Mucosa of gallbladder (tissue), 1 donor: ENCODE results near the gene UGGT2. TPM values are rescaled to one million over a fixed set of nuclear protein-coding genes. Genes with fewer than 3 reads are reported as not detected.
"Not testable (repeated sequence)": the region's sequence is repeated elsewhere in the genome, so short reads cannot be mapped to it uniquely, and the experiment has no call there.

ENCODE experiments used
- DNase-seq: peaks from one replicate; pipeline ENCODE4 v3.0.0-alpha.2; 2020; ENCODE audit warnings: low spot score
- total RNA-seq: library from RNA; stranded (reverse); gene quantifications from one replicate; pipeline ENCODE4 v1.2.1, GENCODE V29; 2021
- donor health status: DM: no; HTN: no; CAD: no.

The UGGT2 gene
- total RNA-seq, 1 donor from 2014 or later: 20.2 TPM

DNA sequence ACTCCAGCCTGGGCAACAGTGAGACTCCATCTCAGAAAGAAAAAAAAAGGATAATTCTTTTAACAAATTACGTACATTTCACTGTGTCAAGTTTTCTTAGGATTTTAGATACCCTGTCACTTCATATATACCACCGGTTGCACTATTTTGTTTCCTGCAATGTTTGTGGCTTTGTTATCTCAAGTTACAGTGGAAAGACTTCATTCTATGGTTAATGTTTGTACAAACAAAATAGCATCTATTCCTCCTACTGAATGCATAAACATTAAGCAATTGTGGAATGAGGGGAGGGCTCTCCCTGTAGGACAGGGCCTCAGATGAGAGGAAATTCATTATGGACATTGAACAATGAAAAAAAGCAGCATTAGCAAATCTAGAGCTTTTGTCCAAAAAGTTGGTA, 256.2 kb downstream of the UGGT2 start:
- DNase-seq: no peak

DNA sequence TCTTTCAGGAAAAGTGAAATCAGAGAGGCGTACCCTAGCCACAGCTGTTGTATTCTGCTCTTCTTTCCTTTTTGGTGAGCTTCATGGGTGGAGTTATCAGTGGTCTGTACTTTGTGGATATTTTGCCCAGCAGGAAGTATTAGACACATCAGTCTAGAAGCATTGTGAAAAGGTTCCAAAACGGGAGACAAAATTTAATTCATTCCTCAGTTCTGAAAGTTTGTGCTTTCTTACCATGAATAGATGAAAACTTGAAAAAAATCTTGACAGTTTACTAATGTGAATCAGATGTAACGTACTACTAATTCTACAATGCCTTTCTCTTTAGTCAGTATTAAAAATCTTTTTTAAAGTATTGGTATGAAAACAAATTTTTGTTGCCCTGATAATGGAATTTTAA, 259.4 kb downstream of the UGGT2 start:
- no peak for DNase-seq

DNA sequence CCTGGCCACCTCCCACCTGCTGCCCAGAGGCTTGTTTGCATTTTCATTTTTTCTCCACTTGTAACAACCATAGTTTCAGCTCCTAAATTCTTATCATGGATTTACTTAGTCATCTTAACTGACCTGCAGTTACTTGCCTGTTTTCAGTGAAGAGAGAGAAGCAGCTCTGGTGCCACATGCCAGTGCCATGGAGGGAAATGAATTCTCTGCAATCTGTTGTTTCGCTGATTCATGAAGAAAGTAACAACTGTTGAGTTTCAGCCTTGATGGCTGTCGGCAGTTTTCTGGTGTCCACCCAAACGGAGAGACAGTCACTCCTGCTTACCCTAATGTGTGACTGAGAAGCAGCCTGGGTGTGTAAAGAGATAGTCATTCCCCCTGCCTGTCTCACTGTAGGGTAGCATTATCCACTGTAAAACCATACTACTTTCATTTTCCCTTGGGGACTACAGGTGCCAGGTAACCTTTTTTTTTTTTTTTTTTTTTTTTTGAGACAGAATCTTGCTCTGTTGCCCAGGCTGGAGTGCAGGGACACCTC, 260.1 kb downstream of the UGGT2 start:
- DNase-seq: no peak

DNA sequence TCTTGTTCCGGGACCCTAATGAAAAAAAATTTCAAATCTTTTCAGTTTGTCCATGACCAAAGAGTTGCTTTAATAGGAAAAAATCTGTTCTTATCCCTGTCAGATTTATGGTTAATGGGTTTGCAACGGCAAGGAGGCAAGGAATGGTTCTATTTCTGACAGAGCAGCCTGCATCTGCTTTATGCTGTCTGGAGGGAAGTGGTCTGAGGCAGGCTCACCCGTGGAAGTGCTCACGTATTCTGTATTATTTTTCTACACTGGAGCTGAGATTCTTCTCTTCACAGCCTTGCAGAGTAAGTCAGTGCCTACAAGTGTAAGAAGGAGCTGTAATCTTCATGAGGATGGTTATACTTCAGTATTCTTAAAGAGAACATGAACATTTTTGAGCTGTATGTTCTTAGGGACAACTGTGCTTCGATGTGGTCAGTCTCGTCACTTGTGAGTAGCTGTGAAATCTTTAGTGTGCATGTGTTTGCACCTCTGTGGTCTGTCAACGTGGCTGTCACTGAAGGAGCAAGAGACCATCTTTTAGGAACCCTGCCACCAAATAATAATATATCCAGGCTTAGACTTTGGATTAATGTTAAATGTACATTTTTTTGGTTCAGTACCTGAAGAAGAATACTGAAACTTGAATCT, 262.0 kb downstream of the UGGT2 start:
- no peak for DNase-seq

DNA sequence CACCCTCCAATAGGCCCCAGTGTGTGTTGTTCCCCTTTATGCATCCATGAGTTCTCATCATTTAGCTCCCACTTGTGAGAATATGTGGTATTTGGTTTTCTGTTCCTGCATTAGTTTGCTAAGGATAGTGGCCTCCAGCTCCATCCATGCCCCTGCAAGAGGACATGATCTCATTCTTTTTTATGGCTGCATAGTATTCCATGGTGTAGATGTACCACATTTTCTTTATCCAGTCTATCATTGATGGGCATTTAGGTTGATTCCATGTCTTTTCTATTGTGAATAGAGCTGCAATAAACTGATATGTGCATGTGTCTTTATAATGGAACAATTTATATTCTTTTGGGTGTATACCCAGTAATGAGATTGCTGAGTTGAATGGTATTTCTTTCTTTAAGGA, 263.9 kb downstream of the UGGT2 start:
- DNase-seq: not testable (repeated sequence)

DNA sequence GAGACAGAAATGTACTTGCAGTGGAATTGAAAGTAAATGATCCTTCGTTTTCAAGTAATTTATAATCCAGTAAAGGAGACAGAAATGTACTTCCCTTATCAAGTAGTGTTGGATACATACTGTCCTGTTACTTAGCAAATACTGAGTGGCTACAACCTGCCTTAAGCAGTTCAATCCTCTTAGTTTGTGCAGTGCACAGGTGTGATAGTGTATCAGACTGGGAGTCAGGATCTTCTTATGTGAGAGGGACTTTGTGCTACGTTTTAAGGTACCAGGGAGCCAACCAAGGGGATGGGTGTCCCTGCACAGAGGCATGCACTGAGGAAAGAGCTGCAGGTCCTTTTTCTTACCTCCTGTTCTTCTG, 265.1 kb downstream of the UGGT2 start:
- no peak for DNase-seq

DNA sequence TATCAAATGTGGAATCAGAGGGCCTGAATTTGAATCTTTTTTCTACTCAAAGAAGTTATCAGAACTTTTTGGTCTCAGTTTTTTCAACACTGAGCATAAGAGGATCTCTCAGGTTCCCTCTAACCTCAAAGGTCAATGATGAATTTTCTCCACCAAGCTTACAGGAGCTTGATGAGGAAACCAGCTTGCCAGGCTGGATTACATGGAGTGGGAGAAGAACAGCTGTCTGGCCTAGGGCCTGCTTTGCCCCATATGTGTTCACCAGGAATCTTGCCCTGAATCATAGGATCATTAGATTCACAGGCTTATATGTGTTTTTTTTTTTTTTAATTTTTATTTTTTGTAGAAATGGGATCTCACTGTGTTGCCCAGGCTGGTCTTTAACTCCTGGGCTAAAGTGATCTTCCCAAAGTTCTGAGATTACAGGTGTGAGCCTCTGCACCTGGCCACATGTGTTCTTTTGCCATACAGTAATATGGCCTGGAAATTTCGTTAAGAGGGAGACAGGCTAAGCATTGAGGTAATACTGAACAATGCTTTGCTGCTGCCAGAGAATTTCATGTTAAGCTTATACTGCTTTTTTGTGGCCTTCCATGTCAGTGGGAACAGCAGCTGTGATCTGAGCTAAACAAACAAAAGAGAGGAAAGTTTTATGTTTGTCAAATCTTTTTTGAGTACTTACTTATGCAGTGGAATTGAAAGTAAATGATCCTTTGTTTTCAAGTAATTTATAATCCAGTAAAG, 265.7 kb downstream of the UGGT2 start:
- no peak for DNase-seq

DNA sequence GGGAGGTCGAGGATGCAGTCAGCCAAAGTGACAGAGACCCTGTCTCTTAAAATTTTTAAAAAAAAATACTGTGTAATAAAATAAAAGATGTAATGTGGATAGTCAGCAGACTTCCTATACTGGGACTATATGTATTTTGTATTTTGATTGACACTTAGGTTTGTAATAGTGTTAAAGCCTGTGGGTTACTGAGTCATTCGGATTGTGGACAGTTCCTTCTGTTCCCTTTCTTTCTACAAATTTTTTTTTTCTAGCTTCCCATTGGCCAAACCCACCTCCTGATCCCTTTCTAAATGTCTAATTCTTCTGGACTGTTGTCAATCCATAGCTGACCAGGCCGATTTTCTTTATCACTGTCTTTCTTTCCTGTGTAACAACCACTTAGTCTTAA, 268.3 kb downstream of the UGGT2 start:
- no peak for DNase-seq

DNA sequence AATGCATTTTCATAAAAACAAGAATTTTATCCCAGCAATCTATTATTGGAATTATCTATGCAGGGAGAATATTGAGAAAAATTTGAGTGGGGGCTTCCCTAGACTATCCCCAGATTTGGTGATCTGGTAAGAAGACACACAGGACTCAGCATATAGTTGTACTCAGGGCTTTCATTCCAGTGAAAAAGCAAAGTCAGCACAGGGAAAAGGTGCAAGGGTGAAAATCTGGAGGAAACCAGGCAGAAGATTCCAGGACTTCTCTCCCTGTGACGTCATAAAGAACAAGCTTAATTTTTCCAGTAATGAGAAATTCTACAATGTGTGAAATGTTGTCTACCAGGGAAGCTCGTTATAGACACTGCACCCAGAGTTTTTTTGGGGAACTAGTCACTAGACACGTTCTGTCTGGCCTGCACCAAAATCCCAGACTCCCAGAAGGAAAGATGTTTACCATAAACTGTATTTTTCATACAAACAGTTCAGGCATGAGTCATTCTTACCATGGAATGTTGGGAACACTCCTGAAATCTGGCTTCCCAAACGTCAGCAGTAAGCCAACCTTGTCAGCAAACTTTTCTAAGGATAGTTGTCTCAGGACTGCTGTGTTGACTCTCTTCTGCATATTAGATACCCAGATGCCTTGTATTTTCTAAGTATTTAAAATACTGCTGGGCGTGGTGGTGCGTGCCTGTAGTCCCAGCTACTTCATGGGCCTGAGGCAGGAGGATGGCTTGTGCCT, 268.9 kb downstream of the UGGT2 start:
- no peak for DNase-seq

DNA sequence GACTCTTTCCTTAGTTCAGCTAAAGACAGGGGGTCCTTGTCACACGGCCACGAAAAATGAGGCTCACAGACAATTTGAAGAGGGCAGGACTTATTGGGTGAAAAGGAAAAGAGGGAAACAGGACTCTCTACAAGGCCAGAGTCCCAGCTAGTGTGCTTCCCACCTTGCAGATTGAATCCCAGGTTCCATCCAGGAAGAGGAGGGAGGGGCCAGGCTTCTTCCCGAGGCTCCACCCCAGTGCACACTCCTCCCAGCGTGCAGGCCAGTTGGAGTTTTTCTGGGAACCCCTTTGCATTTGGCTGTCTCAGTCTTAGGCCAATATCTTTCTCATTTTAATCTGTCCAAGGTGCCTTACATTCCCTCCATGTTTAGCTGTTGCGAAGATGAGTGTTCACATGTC, 269.5 kb downstream of the UGGT2 start:
- no peak for DNase-seq

DNA sequence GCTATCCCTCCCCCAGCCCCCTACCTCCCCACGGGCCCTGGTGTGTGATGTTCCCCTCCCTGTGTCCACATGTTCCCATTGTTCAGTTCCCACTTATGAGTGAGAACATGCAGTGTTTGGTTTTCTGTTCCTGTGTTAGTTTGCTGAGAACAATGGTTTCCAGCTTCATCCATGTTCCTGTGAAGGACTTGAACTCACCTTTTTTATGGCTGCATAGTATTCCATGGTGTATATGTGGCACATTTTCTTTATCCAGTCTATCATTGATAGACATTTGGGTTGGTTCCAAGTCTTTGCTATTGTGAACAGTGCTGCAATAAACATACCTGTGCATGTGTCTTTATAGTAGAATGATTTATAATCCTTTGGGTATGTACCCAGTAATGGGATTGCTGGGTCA, 271.3 kb downstream of the UGGT2 start:
- DNase-seq: not testable (repeated sequence)

DNA sequence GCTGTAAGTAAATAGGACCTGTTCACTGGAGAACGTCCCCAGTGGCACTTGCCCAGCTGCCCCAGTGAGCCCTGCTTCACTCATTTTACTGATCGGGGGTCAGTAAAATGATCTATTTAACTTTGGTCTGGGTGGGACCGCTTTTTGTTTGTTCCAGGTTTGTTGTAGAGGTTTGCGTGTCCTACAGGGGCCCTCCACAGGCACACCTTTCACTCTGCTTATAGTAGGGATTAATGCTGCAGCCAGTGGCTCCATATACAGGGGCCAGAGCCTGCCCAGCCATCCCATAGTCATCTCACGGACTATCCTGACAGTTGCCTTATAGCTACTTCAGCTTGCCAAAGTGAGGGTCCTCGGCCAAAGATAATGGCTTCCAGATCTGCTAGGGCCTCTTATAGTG, 272.2 kb downstream of the UGGT2 start:
- DNase-seq: no peak

DNA sequence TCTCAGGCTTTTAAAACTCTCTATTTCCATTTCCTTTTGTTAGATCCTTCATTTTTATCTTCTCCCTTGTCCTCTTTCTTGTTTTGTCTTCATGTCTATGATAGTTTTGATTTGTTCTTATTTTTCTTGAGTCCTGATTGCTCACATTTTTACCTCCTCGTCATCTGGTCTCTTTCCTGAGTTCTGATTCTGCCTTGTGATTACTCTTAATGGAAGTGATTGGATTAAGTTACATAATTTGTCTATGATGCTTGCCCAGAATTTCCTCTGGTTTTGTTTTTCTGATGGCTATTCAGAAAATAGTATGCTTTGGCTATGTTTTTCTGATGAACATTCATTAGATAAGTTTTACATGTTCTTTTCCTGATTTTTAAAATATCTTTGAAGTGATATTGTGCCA, 273.7 kb downstream of the UGGT2 start:
- no peak for DNase-seq

DNA sequence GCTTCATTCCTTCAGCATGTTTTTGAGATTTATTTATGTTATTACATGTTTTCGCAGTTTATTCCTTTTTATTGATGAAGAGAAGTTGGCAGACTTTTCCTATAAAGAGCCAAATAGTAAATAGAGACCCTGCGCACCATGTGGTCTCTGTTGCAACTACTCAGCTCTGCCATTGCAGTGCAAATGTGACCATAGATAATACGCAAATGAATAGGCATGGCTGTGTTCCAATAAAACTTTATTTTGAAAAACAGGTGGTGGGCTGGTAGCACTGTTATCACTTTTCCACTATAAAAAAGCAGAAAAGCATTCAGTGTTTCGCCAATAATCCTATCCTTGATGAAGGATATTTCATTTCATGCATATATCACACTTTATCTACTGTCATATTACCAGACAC, 281.3 kb downstream of the UGGT2 start:
- DNase-seq: no peak

DNA sequence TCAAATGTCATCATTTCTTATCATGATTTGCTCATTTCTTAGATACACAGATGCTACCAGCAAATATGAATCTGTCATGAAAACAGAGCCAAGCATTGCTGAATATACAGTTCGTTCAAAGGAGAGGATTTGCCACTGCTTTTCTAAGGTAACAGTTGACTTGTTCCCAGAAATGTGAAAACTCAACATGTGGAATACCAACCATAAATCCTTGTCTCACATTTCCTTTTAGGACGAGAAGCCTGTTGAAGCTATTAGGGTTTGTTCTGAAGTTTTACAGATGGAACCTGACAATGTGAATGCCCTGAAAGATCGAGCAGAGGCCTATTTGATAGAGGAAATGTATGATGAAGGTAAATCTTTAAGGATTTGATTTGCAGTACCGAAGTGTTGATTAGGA, 289.6 kb downstream of the UGGT2 start:
- DNase-seq: no peak

DNA sequence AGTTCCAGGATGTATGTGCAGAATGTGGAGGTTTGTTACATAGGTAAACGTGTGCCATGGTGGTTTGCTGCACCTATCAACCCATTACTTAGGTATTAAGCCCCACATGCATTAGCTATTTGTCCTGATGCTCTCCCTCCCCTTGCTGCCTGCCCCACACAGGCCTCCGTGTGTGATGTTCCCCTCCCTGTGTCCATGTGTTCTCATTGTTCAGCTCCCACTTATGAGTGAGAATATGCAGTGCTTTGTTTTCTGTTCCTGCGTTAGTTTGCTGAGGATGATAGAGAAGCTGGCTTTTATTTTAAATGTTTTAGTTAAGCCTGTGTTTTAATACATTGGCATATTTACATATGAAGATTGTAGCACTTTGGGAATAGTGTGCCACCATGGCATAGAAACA, 290.6 kb downstream of the UGGT2 start:
- not testable (repeated sequence) for DNase-seq

DNA sequence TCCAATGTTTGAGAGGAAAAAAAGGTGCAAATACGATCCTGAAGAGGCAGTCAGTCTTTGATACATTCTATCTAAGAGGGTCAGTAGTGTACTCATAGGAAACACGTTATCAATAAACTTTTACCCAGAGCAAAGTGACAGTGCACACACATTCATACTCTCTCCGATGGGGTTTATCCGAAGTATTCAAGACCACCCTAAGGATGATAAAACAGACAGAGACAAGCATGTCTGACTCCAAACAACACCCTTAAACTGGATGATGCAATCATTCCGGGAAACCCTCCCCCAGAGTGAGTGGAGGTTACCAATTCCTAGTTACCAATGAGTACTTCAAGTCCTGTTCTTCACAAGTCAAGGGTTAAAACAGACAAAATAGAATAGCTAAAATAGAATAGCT, 297.1 kb downstream of the UGGT2 start:
- DNase-seq: no peak

DNA sequence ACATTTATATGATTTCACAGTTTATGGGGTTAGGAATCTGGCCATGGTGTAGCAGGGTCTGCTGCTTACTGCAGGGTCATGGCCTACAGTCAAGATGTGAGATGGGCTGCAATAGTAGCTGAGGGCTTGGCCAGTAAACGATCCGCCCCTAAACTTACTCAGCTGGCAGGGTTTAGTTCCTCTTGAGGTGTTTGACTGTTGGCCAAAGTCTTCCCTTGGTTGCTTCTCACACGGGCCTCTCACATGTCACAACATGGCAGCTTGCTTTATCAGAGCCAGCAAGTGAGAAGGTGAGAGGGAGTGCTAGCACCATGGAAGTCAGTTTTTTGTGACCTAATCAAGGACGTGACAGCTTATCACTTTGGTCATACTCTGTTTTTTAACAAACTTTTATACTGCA, 299.1 kb downstream of the UGGT2 start:
- no peak for DNase-seq

DNA sequence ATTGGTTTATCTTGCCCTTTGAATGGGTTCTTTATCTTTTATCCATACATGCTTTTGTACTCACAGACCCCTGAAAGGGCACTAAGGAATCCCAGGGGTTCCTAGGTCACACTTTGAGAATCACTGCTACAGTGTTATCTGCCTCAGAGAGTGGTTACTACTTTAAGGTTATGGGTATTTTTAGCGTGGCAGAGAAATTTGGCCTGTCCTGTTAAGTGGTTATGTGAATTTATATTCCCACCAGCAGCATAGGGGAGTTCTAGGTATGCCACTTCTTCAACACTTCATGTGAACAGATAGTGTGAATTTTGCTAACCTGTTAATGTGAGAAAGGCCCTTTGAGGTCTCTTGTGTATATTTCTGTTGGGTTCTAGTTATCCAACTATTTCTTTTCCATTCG, 300.5 kb downstream of the UGGT2 start:
- DNase-seq: no peak
